GM18505 (cell line): ENCODE measurements around the gene ABTB2.

Source experiments
- ATAC-seq: cut with Tn5 transposase; IDR thresholded peaks from one replicate; pipeline ENCODE4 v1.9.1; 2021; ENCODE audit not compliant: unreplicated experiment
- POLR2A ChIP-seq: IDR thresholded peaks from 4 replicates; pipeline ENCODE4 v1.6.1; 2011; ENCODE audit warnings: borderline replicate concordance; ENCODE audit not compliant: insufficient read depth, insufficient read length; ENCODE audit errors: extremely low read depth

ABTB2 gene

GRCh38 chr11:34192481-34193401 is 165.1 kb downstream of the ABTB2 start:
- no peak for TF ChIP-seq POLR2A
- ATAC-seq: no peak

GRCh38 chr11:34191578-34191977 is 166.2 kb downstream of the ABTB2 start:
- no peak for TF ChIP-seq POLR2A
- ATAC-seq: no peak

GRCh38 chr11:34190192-34191139 is 167.3 kb downstream of the ABTB2 start:
- no peak for TF ChIP-seq POLR2A
- no peak for ATAC-seq

- ATAC-seq: no peak
- no peak for TF ChIP-seq POLR2A
Observed at GRCh38 chr11:34189191-34189590, 168.6 kb downstream of the ABTB2 start.

- no peak for ATAC-seq
- TF ChIP-seq POLR2A: no peak
Observed at GRCh38 chr11:34188181-34188580, 169.6 kb downstream of the ABTB2 start.

- ATAC-seq: no peak
Observed at GRCh38 chr11:34185926-34186841, 171.6 kb downstream of the ABTB2 start.

GRCh38 chr11:34184505-34185015 is 173.2 kb downstream of the ABTB2 start:
- ATAC-seq: no peak
- no peak for TF ChIP-seq POLR2A

More at GRCh38 chr11:34185926-34186841, 171.6 kb downstream of the ABTB2 start:
- TF ChIP-seq POLR2A: no peak

GRCh38 chr11:34183848-34184391 is 173.9 kb downstream of the ABTB2 start:
- ATAC-seq: no peak
- TF ChIP-seq POLR2A: no peak

- no peak for ATAC-seq
- TF ChIP-seq POLR2A: no peak
Observed at GRCh38 chr11:34182921-34183685, 174.7 kb downstream of the ABTB2 start.

GRCh38 chr11:34182425-34182824 is 175.4 kb downstream of the ABTB2 start:
- no peak for ATAC-seq
- no peak for TF ChIP-seq POLR2A

GRCh38 chr11:34181856-34182405 is 175.9 kb downstream of the ABTB2 start:
- no peak for TF ChIP-seq POLR2A

More at GRCh38 chr11:34181856-34182405, 175.9 kb downstream of the ABTB2 start:
- ATAC-seq: no peak
